Heart left ventricle (tissue), 13 donors: Measurements from ENCODE around the gene SETD1A.

ENCODE experiments used
- POLR2A ChIP-seq, 2 donors: fragments of 450-650 bp; IDR thresholded peaks; one replicate each; pipeline ENCODE4 v1.6.1; 2017; ENCODE audit warnings: antibody characterized with exemption in 2 of 2, mild to moderate bottlenecking in 2 of 2, moderate library complexity in 2 of 2
- TF ChIP-seq, protein P1 (sequence below), 12 donors: fragments of 200-600 bp; sonication (generic) in 4 of 12; IDR thresholded peaks; one replicate each; pipeline versions ENCODE4 v1.5.0 to v1.8.0; 2018 to 2022; ENCODE audit warnings: antibody characterized with exemption in 12 of 12, mild to moderate bottlenecking in 5 of 12
- donor health status: ischemic (EF 13 %, LVEDD 7.1; RV severe dilation, severe dysfunction).
- donor health status: DM: no; HTN: yes; CAD: no.
- donor health status: DM: no; HTN: no; CAD: no.
- donor health status: ischemic (EF 25% LVEDD 6.9; RV normal size, moderate dysfunction).
- donor health status: ischemic (EF 25% LVEDD 5.7; RV mildly dilated, moderate dysfunction).
- donor health status: ischemic (EF 35%, LVEDD 5.7; RV mildly dilated, moderate dysfunction).
- donor health status: nonischemic (EF 11% LVEDD 7.7; RV severe dilation, severe dysfunction).
- donor health status: DM: yes; HTN: yes; CAD: no.
- donor health status: PGD.
- donor health status: ischemic (EF 29% LVEDD 5.4; RV normal size, mild dysfunction).
- donor health status: nonischemic (EF 23%, LVEDD 6.1; RV moderate dilation, normal function).

DNA sequence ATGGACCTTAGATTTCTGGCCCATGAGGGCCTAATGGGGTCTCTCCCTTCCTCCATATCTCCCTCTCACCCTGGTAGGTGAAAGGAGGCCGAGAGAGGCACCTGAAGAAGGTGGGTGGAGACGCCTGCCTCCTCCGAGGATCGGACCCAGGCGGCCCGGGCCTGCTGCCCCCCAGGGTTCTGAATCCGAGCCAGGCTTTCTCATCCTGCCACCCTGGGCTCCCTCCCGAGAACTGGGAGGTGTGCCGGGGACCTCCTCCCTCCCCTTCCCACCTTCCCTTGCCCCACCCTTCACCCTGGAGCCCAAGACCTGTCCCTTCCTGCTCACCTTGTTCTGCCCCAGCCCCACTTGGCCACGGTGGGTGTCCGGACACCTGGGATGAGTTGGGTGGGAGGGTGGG is 29.2 kb upstream of the SETD1A start:
- TF ChIP-seq, protein P1, sequence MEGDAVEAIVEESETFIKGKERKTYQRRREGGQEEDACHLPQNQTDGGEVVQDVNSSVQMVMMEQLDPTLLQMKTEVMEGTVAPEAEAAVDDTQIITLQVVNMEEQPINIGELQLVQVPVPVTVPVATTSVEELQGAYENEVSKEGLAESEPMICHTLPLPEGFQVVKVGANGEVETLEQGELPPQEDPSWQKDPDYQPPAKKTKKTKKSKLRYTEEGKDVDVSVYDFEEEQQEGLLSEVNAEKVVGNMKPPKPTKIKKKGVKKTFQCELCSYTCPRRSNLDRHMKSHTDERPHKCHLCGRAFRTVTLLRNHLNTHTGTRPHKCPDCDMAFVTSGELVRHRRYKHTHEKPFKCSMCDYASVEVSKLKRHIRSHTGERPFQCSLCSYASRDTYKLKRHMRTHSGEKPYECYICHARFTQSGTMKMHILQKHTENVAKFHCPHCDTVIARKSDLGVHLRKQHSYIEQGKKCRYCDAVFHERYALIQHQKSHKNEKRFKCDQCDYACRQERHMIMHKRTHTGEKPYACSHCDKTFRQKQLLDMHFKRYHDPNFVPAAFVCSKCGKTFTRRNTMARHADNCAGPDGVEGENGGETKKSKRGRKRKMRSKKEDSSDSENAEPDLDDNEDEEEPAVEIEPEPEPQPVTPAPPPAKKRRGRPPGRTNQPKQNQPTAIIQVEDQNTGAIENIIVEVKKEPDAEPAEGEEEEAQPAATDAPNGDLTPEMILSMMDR (IDR thresholded peaks at IDR 0.05) = no peak
- no peak for TF ChIP-seq POLR2A (IDR thresholded peaks at IDR 0.05)
